ENCODE data around the gene F5. TPM values are rescaled to one million over a fixed set of nuclear protein-coding genes. Genes with fewer than 3 reads are reported as not detected.
A peak's percentile ranks its signal among the peaks of the same experiment; 100 is the strongest.

The F5 gene
- total RNA-seq, 4 donors from 2014 or later, result 0.32 to 0.82 (median 0.37) TPM; not detected in 1

GRCh38 chr1:169472738-169473137, 113.5 kb downstream of the F5 start:
- DNase-seq, result no peak
- 94 to 100% methylated on average over 3 of the region's 3 CpGs for WGBS, 2 donors (ENCODE audit: low coverage in 1 of 2)
- Histone ChIP-seq H3K36me3 (peaks cover 0 to 10% (median 2%) of the 10 kb centered on the region in 4 donors), H3K4me1 (no peaks in the 10 kb centered on the region), H3K9me3 (no peaks in the 10 kb centered on the region), H3K27me3 (no peaks in the 10 kb centered on the region), H3K4me3 (no peak overlapping the region), H3K27ac (no peak overlapping the region)
- in situ Hi-C loops (cut with MboI; ENCODE audit: low pct_ligation_motif_present in 1 of 4, low pct_unique_long_range_greater_than_20kb in 1 of 4, low sequenced_read_pairs in 3 of 4) (no loop called here), intact Hi-C loops (cut with DNase I; ENCODE audit: low total_unique reads) (no loop called here)
- TF ChIP-seq POLR2AphosphoS5 (IDR thresholded peaks at IDR 0.05) (no peak), EP300 (IDR thresholded peaks at IDR 0.05; ENCODE audit: low read depth) (no peak), CTCF (IDR thresholded peaks at IDR 0.05) (no peak), POLR2A (IDR thresholded peaks at IDR 0.05) (no peak)

- Histone ChIP-seq H3K4me1 (no peaks in the 10 kb centered on the region), H3K4me3 (no peak overlapping the region), H3K36me3 (peaks cover 0 to 10% (median 0%) of the 10 kb centered on the region in 4 donors), H3K27me3 (no peaks in the 10 kb centered on the region), H3K27ac (no peak overlapping the region), H3K9me3 (no peaks in the 10 kb centered on the region)
- DNase-seq, result no peak
- TF ChIP-seq CTCF (IDR thresholded peaks at IDR 0.05), result no peak
- no peak for TF ChIP-seq POLR2AphosphoS5 (IDR thresholded peaks at IDR 0.05)
- TF ChIP-seq EP300 (IDR thresholded peaks at IDR 0.05; ENCODE audit: low read depth), result no peak
- no peak for TF ChIP-seq POLR2A (IDR thresholded peaks at IDR 0.05)
- in situ Hi-C loops (cut with MboI; ENCODE audit: low pct_ligation_motif_present in 1 of 4, low pct_unique_long_range_greater_than_20kb in 1 of 4, low sequenced_read_pairs in 3 of 4), result loop anchor here in 1 of 4 donors (10.0 kb wide), 1 partner anchor 76 kb away; no protein-coding TSS in a partner anchor
- intact Hi-C loops (cut with DNase I; ENCODE audit: low total_unique reads), result no loop called here
These were observed 117.3 kb downstream of the F5 start for GRCh38 chr1:169468982-169469381.

- no peaks in the 10 kb centered on the region for H3K4me1 ChIP-seq
- in situ Hi-C loops (cut with MboI; ENCODE audit: low pct_ligation_motif_present in 1 of 4, low pct_unique_long_range_greater_than_20kb in 1 of 4, low sequenced_read_pairs in 3 of 4), result loop anchor here in 1 of 4 donors (10.0 kb wide), 1 partner anchor 78 kb away; no protein-coding TSS in a partner anchor
- no peaks in the 10 kb centered on the region for H3K27me3 ChIP-seq
- peak; percentile 26 for DNase-seq
- no peaks in the 10 kb centered on the region for H3K9me3 ChIP-seq
- H3K36me3 ChIP-seq, result peaks cover 0 to 10% (median 0%) of the 10 kb centered on the region in 4 donors
- TF ChIP-seq EP300 (IDR thresholded peaks at IDR 0.05; ENCODE audit: low read depth) (no peak), POLR2AphosphoS5 (IDR thresholded peaks at IDR 0.05) (no peak), CTCF (IDR thresholded peaks at IDR 0.05) (peak; percentile 38 to 47 (median 41))
- 68 to 83% methylated on average over 7 to 8 of the region's 8 CpGs for WGBS, 2 donors (ENCODE audit: low coverage in 1 of 2)
- intact Hi-C loops (cut with DNase I; ENCODE audit: low total_unique reads), result no loop called here
- H3K27ac ChIP-seq, result no peak overlapping the region
- H3K4me3 ChIP-seq, result no peak overlapping the region
These were observed 119.7 kb downstream of the F5 start for GRCh38 chr1:169466259-169467230.

GRCh38 chr1:169465281-169465680, 121.0 kb downstream of the F5 start:
- Histone ChIP-seq H3K27me3 (peaks cover 5% of the 10 kb centered on the region), H3K4me1 (peaks cover 0 to 2% (median under 1%) of the 10 kb centered on the region in 4 donors), H3K4me3 (no peak overlapping the region), H3K9me3 (no peaks in the 10 kb centered on the region), H3K36me3 (peaks cover 0 to 10% (median 0%) of the 10 kb centered on the region in 4 donors), H3K27ac (no peak overlapping the region)
- in situ Hi-C loops (cut with MboI; ENCODE audit: low pct_ligation_motif_present in 1 of 4, low pct_unique_long_range_greater_than_20kb in 1 of 4, low sequenced_read_pairs in 3 of 4) (loop anchor here in 1 of 4 donors (10.0 kb wide), 1 partner anchor 80 kb away; no protein-coding TSS in a partner anchor), intact Hi-C loops (cut with DNase I; ENCODE audit: low total_unique reads) (no loop called here)
- DNase-seq, result no peak
- TF ChIP-seq POLR2A (IDR thresholded peaks at IDR 0.05), result no peak
- TF ChIP-seq CTCF (IDR thresholded peaks at IDR 0.05), result no peak
- no peak for TF ChIP-seq POLR2AphosphoS5 (IDR thresholded peaks at IDR 0.05)
- TF ChIP-seq EP300 (IDR thresholded peaks at IDR 0.05; ENCODE audit: low read depth), result no peak
